T-helper 17 cell (primary cell): ENCODE results near the gene CELF2. TPM values are rescaled to one million over a fixed set of nuclear protein-coding genes. Genes with fewer than 3 reads are reported as not detected.
"Not testable (repeated sequence)": the region's sequence is repeated elsewhere in the genome, so short reads cannot be mapped to it uniquely, and the experiment has no call there.

Experiments used
- ATAC-seq: fragments of 150-1000 bp; cut with Tn5 transposase; 2 replicates; pipeline ENCODE4 v1.10.0; 2021; ENCODE audit warnings: mild to moderate bottlenecking, moderate library complexity
- DNase-seq, 3 donors: peaks; one replicate each; pipeline versions ENCODE4 v3.0.0 to v3.0.0-alpha.2; 2020 to 2021
- H3K9me3 ChIP-seq: one replicate; pipeline ENCODE4 v1.7.0; 2013; ENCODE audit warnings: low read length, mild to moderate bottlenecking; ENCODE audit not compliant: control insufficient read depth, poor library complexity, severe bottlenecking
- H3K27ac Mint-ChIP-seq: one replicate; pipeline ENCODE4 v1.8.0; 2022; ENCODE audit warnings: mild to moderate bottlenecking, moderate library complexity, mixed read lengths
- H3K27me3 Mint-ChIP-seq: one replicate; pipeline ENCODE4 v1.8.0; 2022; ENCODE audit warnings: mixed read lengths
- H3K36me3 Mint-ChIP-seq: one replicate; pipeline ENCODE4 v1.8.0; 2022; ENCODE audit warnings: low read depth, mixed read lengths
- H3K4me1 Mint-ChIP-seq: one replicate; pipeline ENCODE4 v1.8.0; 2022; ENCODE audit warnings: mild to moderate bottlenecking, mixed read lengths
- H3K4me3 Mint-ChIP-seq: one replicate; pipeline ENCODE4 v1.8.0; 2022; ENCODE audit warnings: mild to moderate bottlenecking, moderate library complexity, mixed read lengths
- total RNA-seq, 4 donors: library from RNA in 2 of 4; stranded (reverse) in 2 of 4; gene quantifications; one replicate each; pipeline ENCODE4 v1.2.3 and lab custom pipeline; 2022 to 2026

CELF2 gene
- total RNA-seq, 2 donors from 2014 or later: 201 to 202 TPM

DNA sequence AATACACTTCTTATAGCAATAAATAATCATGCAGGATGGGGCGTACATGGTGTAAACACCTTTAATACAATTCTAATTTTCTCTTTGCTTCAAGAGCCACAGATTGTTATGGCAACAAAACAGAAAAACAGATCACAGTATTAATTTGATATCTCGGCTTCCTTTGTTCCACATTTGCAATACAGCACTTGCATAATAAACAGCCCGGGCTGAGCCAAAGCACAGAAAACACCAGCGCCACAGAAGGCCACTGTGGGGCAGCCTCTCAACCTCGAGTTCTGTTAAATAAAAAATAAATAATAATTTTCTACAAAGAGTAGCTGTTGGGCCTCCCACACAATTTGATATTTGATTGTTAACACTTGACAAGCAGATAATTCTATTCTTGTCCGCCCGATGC, 337.9 kb downstream of the CELF2 start:
- Mint-ChIP-seq H3K36me3 (no peaks in the 10 kb centered on the region), H3K27me3 (no peaks in the 10 kb centered on the region), H3K4me3 (no peak overlapping the region), H3K27ac (no peak overlapping the region), H3K4me1 (no peaks in the 10 kb centered on the region)
- no peak for DNase-seq
- ATAC-seq: no peak
- no peaks in the 10 kb centered on the region for H3K9me3 ChIP-seq

DNA sequence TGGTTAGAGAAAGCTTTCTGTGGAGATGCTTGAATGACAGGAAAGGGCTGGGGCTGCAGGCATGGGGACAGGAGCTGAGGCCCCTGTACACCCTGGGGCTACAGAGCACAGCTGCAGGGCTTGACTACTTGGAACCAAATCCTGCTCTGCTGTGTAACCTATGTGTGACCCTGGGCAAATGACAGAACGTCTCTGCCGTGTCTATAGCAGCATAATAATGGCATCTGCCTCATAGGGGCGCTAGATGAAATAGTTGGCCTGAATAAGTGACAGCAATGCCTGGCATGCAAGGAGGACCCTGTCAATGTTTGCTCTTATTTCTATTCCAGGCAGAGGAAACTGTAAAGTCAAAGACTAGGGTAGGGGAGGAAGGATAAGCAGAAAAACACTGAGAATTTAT, 339.8 kb downstream of the CELF2 start:
- Mint-ChIP-seq H3K27me3 (no peaks in the 10 kb centered on the region), H3K36me3 (no peaks in the 10 kb centered on the region), H3K27ac (no peak overlapping the region), H3K4me3 (no peak overlapping the region), H3K4me1 (no peaks in the 10 kb centered on the region)
- H3K9me3 ChIP-seq: no peaks in the 10 kb centered on the region
- no peak for DNase-seq
- no peak for ATAC-seq

DNA sequence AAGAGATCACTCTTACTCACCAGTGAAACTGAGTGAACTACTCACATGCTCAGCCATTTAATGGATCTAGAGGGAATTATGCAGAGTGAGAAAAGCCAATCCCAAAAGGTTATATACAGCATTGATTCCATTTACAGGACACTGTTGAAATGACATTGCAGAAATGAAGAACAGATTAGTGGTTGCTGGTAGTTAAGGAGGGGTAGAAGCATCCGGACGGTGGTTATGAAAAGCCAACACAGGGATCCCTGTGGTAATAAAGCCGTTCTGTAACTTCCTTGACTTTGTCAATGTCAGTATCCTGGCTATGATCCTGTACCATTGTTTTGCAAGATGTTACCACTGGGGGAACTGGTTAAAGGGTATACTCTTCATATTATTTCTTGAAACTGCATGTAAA, 340.3 kb downstream of the CELF2 start:
- Mint-ChIP-seq H3K4me1 (no peaks in the 10 kb centered on the region), H3K27ac (no peak overlapping the region), H3K36me3 (no peaks in the 10 kb centered on the region), H3K27me3 (no peaks in the 10 kb centered on the region), H3K4me3 (no peak overlapping the region)
- no peak for DNase-seq
- no peak for ATAC-seq
- no peaks in the 10 kb centered on the region for H3K9me3 ChIP-seq

DNA sequence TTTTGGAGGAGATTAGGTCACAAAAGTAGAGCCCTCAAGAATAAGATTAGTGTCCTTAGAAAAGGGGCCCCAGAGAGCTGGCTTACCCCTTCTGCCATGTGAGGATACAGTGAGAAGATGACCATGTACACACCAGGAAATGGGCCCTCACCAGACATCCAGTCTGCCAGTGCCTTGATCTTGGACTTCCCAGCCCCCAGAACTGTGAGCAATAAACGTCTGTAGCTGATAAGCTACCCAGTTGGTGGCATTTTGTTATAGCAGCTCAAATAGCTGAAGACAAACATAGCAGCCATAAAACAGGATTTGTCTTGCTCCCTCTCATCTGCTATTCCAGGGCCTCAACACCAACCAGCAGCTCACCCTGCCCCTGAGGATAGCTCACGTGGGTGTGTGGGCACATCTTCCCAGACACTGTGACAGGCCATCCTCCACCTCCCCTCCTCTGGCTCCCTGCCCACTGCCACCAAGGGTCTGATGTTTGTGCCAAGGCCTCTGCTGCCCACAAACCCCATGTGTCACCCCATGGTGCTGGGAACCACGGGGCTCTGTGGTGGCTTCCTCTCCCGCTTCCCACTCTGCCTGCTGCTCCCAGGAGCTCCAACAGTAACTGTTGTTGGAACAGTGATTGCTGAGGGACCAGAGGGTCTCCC, 341.4 kb downstream of the CELF2 start:
- no peaks in the 10 kb centered on the region for H3K9me3 ChIP-seq
- H3K4me3 Mint-ChIP-seq: no peak overlapping the region
- H3K27me3 Mint-ChIP-seq: no peaks in the 10 kb centered on the region
- no peaks in the 10 kb centered on the region for H3K4me1 Mint-ChIP-seq
- no peak for DNase-seq
- no peak overlapping the region for H3K27ac Mint-ChIP-seq
- ATAC-seq: no peak
- H3K36me3 Mint-ChIP-seq: no peaks in the 10 kb centered on the region

DNA sequence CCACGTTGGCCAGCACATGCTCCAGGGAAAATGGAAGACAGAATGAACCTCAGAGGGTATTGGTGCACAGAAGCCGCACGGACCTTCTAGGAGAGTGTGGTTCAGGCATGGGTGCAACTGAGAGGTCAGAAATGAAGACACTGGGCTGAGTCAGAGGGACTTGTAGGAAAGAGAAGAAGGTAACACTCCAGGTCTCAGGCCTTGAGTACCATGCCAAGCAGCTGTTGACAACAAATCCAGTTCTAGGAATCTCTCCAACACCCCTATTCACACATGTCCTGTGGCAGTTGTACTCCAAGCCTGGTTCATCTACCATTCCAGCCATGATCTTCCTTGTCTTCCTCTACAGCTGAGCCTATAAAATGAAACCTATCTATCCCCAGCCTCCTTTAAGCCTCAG, 342.2 kb downstream of the CELF2 start:
- Mint-ChIP-seq H3K36me3 (no peaks in the 10 kb centered on the region), H3K4me3 (no peak overlapping the region), H3K27me3 (no peaks in the 10 kb centered on the region), H3K4me1 (no peaks in the 10 kb centered on the region), H3K27ac (no peak overlapping the region)
- no peaks in the 10 kb centered on the region for H3K9me3 ChIP-seq
- DNase-seq (no peak), ATAC-seq (no peak)

DNA sequence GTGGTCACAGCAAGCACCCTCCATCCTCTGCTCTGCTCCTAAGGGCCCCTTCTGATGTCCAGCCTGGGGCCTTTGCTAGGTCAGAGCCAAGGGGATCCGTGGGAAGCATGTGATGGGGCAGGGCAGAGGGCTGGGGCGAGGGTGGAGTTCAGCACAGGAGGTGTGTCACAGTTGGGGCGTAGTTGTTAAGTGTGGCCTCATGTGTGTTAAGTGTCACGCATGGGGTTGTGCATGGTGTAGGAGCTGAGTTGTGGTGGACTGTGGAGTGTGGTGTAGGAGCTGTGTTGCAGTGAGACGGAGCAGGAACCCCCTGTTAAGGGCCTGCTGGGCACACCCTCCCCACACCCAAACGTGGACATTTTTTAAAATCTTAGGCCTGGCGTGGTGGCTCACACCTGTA, 345.8 kb downstream of the CELF2 start:
- Mint-ChIP-seq H3K4me3 (no peak overlapping the region), H3K27me3 (no peaks in the 10 kb centered on the region), H3K27ac (no peak overlapping the region), H3K4me1 (peaks cover 3% of the 10 kb centered on the region), H3K36me3 (no peaks in the 10 kb centered on the region)
- ATAC-seq (no peak), DNase-seq (no peak)
- no peaks in the 10 kb centered on the region for H3K9me3 ChIP-seq

DNA sequence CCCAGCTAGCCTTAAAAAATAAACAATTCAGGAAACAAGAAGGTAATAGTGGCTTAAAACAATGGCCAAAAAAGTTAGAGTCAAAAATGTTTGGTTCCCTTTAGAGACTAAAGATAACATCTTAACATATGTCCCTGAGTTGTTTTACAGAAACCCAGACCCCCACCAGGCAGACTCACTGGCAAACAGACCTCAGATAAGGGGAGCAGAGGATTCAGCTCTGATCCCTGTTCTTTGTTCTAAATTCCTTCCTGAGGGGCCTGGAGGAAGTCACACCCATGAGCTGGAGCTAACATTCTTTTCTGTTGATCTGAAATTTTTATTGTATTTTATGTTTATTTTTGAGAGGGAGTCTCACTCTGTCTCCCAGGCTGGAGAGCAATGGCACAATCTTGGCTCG, 346.6 kb downstream of the CELF2 start:
- no peak overlapping the region for H3K4me3 Mint-ChIP-seq
- H3K4me1 Mint-ChIP-seq: peaks cover 3% of the 10 kb centered on the region
- H3K27ac Mint-ChIP-seq: no peak overlapping the region
- H3K27me3 Mint-ChIP-seq: no peaks in the 10 kb centered on the region
- no peaks in the 10 kb centered on the region for H3K9me3 ChIP-seq
- H3K36me3 Mint-ChIP-seq: no peaks in the 10 kb centered on the region
- DNase-seq (no peak), ATAC-seq (no peak)

DNA sequence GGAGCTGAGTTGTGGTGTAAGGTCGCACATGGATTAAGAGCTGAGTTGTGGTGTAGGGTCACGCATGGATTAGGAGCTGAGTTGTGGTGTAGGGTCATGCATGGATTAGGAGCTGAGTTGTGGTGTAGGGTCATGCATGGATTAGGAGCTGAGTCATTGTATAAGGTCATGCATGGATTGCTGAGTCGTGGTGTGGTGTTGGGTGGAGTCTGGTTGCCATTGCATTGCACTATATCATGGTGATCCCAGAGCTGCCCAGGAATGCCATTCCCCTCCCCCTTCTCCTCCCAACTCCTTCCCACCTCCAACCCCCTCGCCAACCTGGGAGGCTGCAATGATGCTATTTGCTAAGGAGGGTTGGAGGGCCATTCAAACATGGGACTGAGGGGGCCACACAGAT, 349.2 kb downstream of the CELF2 start:
- not testable (repeated sequence) for H3K36me3 Mint-ChIP-seq, DNase-seq, H3K27me3 Mint-ChIP-seq, H3K9me3 ChIP-seq, ATAC-seq, H3K27ac Mint-ChIP-seq, H3K4me1 Mint-ChIP-seq, H3K4me3 Mint-ChIP-seq

DNA sequence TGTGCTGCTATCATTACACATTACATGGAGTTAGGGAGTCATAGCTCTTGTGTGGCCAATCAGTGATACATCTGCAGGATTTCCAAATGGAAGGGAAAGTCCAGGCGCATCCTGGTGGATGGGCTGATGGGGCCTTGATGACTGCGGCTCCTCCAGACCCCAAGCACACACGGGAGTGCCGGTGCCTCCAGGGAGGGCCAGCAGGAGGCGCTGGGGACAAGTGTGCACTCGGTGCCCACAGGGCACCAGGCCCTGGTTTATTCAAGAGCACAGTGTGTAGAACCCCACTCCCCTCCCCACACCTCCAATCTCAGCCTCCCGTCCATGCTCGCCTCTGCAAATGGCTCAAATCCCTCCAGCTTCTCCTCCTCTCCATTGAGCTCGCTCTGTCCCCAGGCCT, 349.8 kb downstream of the CELF2 start:
- H3K4me3 Mint-ChIP-seq: no peak overlapping the region
- ATAC-seq (no peak), DNase-seq (no peak)
- no peaks in the 10 kb centered on the region for H3K9me3 ChIP-seq
- H3K27me3 Mint-ChIP-seq: no peaks in the 10 kb centered on the region
- H3K36me3 Mint-ChIP-seq: no peaks in the 10 kb centered on the region
- H3K4me1 Mint-ChIP-seq: peaks cover 3% of the 10 kb centered on the region
- H3K27ac Mint-ChIP-seq: no peak overlapping the region

DNA sequence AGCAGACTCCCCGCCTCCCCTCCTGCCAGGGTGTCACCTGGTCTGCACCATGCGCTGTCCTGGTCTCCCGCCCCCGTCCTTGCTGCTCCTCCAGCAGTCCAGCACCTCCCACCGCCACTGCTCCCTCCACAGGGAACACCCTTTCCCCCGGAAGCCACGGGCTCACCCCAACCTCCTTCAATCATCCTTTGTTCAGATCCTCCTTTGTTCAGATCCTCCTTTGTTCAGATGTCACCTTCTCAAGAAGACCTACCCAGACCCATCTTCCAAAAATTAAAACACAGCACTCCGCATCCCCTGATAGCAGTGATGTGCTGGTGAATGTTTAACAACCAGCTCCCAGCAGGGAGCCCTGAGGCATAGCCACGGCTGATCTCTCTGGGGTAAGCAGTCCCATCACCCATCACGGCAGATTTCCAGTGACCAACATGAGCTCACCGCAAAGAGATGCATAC, 356.1 kb downstream of the CELF2 start:
- H3K4me3 Mint-ChIP-seq: no peak overlapping the region
- H3K36me3 Mint-ChIP-seq: no peaks in the 10 kb centered on the region
- H3K4me1 Mint-ChIP-seq: peaks cover 8% of the 10 kb centered on the region
- no peaks in the 10 kb centered on the region for H3K9me3 ChIP-seq
- no peaks in the 10 kb centered on the region for H3K27me3 Mint-ChIP-seq
- DNase-seq (no peak), ATAC-seq (no peak)
- peak overlapping the region; percentile 24 for H3K27ac Mint-ChIP-seq

DNA sequence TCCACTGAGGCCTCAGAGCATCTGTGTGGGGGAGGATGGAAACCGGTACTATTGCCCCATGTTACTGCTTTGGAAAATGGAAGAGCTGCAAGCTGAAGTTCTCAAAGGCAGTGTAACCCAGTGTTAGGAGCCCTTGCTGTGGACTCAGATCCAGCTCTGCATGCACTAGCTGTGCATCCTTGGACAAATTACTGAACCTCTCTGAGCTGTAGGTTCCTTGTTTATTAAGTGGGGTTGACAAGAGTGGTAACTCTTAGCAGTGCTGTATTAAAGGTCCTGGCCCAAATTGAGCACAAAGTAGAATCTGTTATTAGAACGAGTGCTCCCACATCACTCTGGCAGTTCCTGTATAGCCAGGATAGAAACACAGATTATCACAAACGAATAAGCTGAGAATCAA, 359.6 kb downstream of the CELF2 start:
- H3K27me3 Mint-ChIP-seq: no peaks in the 10 kb centered on the region
- no peak for ATAC-seq
- H3K27ac Mint-ChIP-seq: no peak overlapping the region
- no peak for DNase-seq
- peaks cover 8% of the 10 kb centered on the region for H3K4me1 Mint-ChIP-seq
- no peaks in the 10 kb centered on the region for H3K9me3 ChIP-seq
- H3K4me3 Mint-ChIP-seq: no peak overlapping the region
- H3K36me3 Mint-ChIP-seq: no peaks in the 10 kb centered on the region

DNA sequence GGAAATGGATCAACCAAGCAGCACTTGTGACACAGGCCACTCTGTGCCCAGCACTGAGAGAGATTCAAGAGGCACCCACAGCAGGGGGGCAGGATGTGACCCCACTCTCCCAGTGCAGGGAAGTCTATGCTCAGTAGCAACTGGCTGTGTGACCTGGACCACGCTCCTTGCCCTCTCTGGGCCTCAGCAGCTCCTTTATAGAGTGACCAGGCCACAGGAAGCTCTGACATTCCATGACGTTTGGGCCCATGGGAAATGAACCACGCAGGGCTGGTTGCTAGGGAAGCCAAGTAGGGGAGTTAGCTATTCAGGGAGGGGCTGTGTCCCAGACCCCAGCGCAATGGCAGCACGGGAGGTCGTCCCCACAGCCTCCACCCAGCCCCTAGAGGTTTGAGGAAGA, 361.2 kb downstream of the CELF2 start:
- ATAC-seq: no peak
- Mint-ChIP-seq H3K27me3 (no peaks in the 10 kb centered on the region), H3K4me1 (peaks cover 7% of the 10 kb centered on the region), H3K4me3 (no peak overlapping the region), H3K27ac (no peak overlapping the region), H3K36me3 (no peaks in the 10 kb centered on the region)
- DNase-seq: no peak
- no peaks in the 10 kb centered on the region for H3K9me3 ChIP-seq

DNA sequence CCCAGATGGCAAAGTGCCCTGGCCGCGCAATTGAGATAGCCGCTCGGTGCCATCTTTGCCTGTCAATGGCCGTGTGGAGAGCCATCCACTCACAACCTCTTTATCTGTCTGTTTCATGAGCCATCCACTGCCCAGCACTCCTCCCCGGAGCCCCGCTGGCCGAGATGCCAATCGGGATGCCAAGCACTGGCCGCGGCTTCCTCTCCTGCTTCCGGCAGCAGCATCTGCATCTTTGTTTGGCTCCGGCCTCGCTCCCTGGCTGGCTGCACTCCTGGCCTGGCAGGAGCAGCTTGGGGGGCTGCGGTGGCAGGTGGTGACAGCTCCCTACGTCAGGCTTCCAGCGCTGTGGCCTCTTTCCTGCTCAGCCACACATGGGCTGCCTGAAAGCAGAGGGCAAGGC, 362.1 kb downstream of the CELF2 start:
- no peaks in the 10 kb centered on the region for H3K36me3 Mint-ChIP-seq
- H3K9me3 ChIP-seq: no peaks in the 10 kb centered on the region
- ATAC-seq (no peak), DNase-seq (no peak)
- peak overlapping the region; percentile 82 for H3K27ac Mint-ChIP-seq
- H3K4me1 Mint-ChIP-seq: peaks cover 6% of the 10 kb centered on the region
- no peaks in the 10 kb centered on the region for H3K27me3 Mint-ChIP-seq
- H3K4me3 Mint-ChIP-seq: no peak overlapping the region

DNA sequence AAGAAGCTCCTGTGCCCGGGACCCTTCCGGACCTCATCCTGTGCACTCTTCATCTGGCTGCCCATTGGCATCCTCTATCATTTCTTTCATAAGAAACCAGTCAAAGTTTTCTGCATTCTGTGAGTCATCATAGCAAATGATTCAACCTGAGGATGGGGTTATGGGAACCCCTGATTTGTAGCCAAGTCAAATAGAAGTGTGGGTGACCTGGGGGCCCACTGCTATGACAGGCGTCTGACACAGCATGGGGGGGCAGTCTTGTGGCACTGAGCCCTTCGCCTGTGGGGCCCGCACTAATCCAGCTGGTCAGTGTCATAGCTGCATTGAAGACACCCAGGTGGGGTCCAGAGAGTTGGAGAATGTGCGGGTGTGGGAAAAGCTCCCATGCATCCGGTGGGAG, 363.4 kb downstream of the CELF2 start:
- H3K4me1 Mint-ChIP-seq: peaks cover 2% of the 10 kb centered on the region
- no peaks in the 10 kb centered on the region for H3K9me3 ChIP-seq
- H3K27me3 Mint-ChIP-seq: no peaks in the 10 kb centered on the region
- no peaks in the 10 kb centered on the region for H3K36me3 Mint-ChIP-seq
- DNase-seq (no peak), ATAC-seq (no peak)
- no peak overlapping the region for H3K4me3 Mint-ChIP-seq
- no peak overlapping the region for H3K27ac Mint-ChIP-seq
